Caki2 (cell line): ENCODE measurements around the gene TRIO. TPM values are rescaled to one million over a fixed set of nuclear protein-coding genes. Genes with fewer than 3 reads are reported as not detected.

Experiments used
- DNase-seq: peaks from one replicate; pipeline ENCODE4 v3.0.0-alpha.2; 2015; ENCODE audit warnings: low read depth
- in situ Hi-C: cut with HindIII; loops from 2 replicates; pipeline ENCODE4 v1.10.0; 2016; ENCODE audit warnings: low sequenced_read_pairs, low pct_unique_long_range_greater_than_20kb, mixed read lengths
- total RNA-seq: library from RNA; depleted of rRNA; stranded (reverse); fragments of >200 nt; shearing (Covaris generic); gene quantifications from 2 replicates; pipeline ENCODE4 v1.2.3, GENCODE V29; 2014; ENCODE audit warnings: low replicate concordance

The TRIO gene
- total RNA-seq, 1 experiment from 2014 or later, result 52.3 TPM

DNA sequence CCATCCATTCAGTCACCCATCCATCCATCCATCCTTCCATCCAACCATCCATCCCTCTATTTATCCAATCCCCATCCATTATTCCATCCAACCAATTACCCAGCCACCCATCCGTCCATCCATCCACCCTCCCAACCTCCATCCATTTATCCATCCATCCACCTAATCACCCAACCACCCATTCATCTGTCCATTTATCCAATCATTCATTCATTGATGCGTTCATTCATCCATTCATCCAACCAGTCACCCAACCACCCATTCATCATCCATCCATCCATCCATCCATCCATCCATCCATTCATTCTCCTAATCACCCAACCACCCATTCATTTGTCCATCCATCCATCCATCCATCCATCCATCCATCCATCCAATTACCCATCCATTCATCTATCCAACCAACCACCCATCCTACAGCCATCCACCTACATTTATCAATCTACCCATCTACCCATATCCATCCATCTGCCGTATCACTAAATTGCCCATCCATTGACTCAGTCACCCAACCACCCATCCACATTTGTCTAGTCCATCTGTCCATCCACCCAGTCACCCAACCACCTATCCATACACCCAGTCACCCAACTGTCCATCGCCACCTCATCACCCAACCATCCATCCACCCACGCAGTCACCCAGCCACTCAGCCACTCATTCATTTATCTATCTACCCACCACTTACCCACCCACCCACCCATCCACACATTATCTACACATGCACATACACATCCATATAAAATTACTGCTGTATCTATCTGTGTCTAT, 165.4 kb downstream of the TRIO start:
- in situ Hi-C loops, result no loop called here
- DNase-seq, result no peak

DNA sequence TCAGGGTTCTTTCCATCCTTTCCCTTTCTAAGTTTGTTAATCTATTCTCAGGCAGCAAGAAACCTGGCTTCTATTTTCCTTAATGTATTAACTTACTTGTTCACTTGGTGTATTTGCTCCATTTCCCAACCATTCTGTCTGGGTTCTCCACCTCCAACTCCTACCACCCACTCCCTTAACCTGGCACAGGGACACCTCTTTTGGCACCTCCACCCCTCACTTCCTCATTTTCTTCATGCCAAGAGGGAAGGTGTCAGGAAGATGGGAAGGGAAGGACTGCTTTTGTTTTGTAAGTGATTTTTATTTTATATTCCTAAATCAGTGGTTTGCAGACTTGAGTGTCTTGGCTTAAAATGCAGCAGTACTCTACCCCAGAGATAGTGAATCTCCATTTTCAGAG, 166.1 kb downstream of the TRIO start:
- in situ Hi-C loops, result no loop called here
- DNase-seq, result no peak

DNA sequence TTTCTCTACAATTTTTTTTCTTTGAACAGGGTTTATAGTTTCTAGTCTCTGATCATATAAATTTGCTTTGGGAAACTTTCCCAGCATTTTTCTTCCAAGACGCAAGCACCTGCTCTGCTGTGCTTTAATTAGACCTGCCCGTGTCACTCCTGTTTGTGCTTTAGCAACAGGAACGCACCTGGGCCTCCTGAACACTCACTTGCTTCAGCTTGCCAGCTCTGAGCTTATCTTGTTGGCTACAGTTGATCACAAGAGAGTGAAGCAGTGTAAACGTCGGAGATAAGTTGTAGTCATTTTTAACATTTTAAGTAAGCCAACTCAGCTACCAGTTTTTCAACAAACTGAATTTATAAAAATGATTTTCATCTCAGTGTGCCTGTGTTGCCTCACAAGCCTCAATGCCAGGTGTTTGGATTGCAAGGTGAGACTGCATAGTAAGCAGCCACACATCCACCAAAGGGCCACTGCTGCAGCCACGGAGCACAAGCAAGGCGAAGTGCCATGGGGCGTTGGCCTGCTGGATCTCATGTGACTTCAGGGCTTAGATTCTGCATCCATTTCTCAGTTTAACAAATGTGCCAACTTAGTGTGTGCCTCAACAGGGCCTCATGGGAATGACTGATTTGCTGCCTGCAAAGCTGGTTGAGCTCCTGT, 166.9 kb downstream of the TRIO start:
- no peak for DNase-seq
- in situ Hi-C loops, result no loop called here

DNA sequence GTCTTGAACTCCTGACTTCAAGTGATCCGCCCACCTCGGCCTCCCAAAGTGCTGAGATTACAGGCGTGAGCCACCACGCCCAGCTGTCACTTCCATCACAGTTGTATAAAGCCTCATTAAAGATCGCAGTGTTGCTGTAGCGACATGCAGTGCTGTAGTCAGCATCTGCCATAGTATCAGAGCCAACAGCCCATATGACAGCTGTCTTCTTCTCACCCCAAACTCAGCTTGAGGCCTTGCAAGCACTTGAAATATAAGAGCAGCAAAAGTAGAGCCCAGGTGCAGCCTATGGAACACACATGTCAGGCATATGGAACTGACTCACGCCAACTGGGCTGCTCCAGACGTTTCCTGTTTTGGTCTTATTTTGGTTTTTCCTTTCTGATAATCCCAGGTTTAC, 167.8 kb downstream of the TRIO start:
- in situ Hi-C loops, result no loop called here
- DNase-seq, result no peak

DNA sequence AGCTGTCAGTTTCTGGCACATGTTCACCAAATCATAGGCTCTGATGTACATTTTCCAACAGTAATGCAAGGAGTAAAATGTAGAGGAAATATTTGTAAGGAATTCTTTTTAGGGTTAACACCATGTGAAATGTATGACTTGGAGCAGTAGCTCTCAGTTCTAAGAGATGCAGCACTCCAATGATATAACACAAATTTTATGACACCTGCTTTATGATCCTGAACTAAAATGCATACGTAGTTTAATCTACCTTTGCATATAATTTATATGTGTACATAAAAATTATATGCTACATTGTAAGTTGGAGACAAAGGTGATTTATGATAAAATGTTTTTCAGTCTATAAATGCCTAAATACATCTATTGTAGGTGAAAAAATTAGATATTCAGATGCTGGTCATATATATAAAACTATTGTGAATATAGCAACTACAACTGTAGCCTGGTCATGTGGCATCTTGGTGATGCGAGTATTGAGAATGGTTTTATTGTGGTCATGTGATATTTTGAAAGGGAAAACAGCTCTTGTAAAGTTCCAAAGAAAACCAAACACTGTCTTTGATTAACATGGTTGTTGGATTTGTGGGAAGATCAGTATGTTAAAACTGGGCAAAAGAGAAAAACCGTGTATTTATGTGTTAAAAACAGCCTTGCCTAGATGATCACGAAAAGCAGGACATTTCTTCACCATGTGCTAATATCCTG, 171.0 kb downstream of the TRIO start:
- in situ Hi-C loops, result no loop called here

DNA sequence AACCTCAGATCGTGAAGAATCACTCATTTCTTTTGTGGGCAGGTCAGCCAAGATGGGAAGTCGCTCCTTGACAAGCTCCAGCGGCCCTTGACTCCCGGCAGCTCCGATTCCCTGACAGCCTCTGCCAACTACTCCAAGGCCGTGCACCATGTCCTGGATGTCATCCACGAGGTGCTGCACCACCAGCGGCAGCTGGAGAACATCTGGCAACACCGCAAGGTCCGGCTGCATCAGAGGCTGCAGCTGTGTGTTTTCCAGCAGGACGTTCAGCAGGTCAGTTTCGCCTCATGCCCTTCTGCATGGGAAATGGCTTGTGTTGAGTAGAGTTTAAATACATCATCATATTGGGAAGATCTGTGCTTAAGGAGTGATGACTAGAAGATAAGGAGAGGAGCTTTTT, 173.3 kb downstream of the TRIO start:
- in situ Hi-C loops, result no loop called here
- no peak for DNase-seq

More for the DNA sequence above, 171.0 kb downstream of the TRIO start:
- no peak for DNase-seq

DNA sequence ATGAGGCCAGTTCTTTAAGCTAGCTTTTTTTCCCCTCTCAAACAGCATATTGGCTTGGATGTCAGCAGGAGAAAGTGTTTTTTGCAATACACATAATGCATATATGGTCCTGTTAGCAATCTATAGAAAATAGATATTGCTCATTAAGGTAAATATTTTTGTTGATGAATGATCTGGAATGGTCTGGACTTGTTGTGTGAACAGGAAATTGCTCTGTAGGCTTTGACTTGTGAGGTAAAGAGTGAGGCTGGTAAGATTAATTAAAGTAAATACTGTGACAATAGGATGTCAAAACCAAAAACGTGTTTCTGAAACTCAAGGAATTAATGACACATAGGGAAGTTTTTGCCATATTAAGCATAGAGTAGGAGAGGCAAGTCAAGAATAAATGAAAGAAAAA, 176.0 kb downstream of the TRIO start:
- in situ Hi-C loops, result no loop called here
- DNase-seq, result no peak

DNA sequence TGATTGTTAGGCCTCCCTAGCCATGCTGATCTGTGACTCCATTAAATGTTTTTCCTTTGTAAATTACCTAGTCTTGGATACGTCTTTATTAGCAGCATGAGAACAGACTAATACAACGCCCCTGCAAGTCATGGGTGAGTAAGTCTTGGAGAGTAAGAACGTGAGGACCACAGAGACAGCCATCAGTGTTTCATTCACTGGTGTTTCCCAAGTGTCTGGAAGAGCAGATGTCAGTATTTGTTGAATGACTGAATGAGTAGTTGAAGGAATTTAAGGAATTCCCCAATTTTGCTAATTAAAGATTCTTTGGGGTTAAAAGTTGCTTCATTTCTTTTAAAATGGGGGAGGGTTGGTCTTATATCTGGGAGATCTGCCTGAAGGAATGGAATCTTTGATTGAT, 178.8 kb downstream of the TRIO start:
- in situ Hi-C loops, result no loop called here
- no peak for DNase-seq

DNA sequence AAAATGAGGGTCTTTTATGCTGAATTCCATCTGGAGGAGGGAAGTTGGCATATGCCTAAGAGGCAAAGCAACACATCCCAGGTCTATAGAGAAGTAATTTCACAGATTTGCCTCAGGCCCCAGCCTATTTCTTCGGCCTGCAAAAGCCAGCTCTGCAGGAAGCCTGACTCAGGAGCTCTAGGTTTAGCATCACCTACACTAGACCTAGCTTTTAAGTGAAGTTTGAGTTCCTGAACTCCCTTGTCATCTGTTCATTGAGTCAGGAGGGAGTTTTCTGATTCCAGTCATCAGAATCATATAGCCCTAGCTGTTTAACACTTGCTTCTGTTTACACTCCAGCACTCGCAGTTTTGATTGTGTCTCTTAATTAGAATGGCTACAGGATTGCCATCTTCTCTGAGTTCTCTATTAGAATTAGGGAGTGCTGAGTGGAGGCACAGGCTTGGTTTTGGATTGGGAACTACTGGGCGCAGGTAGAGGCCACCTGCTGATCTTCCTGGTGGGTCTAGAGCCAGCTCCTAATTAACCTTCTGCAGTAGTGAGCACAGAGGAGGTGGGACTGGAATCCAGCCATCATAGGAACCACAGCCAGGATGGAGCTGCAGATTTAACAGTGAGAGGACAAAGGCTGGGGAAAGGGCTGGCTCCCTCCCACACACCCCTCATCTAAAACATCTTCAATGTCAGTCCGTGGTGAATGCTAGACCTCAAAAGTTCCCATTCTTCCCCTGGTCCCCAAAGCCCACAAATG, 179.5 kb downstream of the TRIO start:
- in situ Hi-C loops, result no loop called here

DNA sequence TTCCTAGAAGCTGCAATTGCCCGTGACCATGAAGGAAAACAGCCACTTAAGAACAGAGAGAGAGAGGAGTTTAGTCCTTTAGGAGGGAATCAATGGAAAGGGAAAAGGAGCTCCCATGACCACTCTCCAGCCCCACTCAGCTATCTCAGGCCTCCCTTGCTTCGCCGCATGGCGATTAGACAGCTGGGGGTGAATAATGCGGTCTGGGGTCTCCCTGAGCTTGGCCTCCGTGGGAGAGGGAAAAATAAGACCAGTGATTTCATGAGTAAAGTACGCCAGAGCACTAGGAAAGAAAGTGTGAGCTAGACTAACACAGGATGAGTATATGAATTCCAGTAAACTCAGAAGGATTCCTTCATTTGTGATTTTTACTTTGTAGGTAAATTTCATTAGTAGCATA, 180.3 kb downstream of the TRIO start:
- no peak for DNase-seq

More for the DNA sequence above, 179.5 kb downstream of the TRIO start:
- DNase-seq, result no peak

DNA sequence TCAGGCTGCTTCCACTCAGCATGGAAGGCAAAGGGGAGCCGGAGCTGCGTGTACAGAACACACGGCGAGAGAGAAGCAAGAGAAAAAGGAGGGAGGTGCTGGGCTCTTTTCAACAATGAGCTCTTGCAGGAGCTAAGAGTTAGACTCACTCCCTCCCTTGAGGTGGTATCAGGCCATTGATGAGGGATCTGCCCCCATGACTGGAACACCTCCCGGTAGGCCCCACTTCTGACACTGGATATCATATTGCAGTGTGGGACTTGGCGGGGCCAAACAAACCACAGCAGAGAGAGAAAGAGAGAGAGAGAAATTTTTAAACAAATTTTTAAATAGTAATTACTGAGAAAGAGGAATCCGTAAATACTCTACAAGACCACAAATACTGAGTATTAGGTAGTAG, 182.2 kb downstream of the TRIO start:
- DNase-seq, result no peak

More for the DNA sequence above, 180.3 kb downstream of the TRIO start:
- in situ Hi-C loops, result no loop called here

DNA sequence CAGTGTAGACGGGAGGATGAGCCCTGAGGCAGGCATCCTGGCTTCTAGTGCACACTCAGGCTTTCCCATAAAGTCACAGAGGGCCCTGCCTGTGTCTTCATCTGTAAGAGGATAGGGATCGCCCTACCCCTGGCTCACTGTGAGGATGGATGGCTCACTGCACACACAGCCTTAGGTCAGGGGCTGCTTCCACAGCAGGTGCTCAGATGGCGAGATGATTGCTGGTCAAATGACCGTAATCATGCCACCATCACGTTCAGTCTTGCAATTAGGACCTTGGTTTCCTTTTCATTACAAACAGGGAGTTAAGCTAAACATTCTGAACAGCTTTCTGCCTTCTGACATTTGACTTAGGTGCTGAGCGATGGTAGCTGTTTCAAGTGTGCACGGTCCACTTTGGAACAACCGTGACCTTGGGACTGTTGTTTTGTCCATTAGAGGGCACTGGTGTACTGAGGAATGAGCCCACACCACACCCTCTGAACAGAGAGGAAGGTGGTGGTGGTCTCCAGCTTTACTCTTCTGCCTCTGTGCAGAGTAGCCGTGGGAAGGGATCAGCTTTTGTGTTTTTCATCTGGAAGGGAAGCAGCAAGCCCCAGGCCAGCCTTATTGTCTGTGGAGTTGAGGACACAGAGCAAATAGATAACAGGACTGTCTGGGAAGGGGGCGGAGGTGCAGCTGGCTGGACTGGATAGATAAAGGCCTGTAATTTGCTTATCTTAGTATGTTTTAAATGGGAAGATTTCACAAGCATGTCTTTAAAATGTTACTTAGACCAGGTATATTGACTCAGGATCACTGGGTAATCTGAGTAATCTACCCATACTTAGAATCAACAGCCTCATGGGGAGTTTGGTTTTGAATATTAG, 183.1 kb downstream of the TRIO start:
- in situ Hi-C loops, result no loop called here
- no peak for DNase-seq

More for the DNA sequence above, 182.2 kb downstream of the TRIO start:
- in situ Hi-C loops, result no loop called here

DNA sequence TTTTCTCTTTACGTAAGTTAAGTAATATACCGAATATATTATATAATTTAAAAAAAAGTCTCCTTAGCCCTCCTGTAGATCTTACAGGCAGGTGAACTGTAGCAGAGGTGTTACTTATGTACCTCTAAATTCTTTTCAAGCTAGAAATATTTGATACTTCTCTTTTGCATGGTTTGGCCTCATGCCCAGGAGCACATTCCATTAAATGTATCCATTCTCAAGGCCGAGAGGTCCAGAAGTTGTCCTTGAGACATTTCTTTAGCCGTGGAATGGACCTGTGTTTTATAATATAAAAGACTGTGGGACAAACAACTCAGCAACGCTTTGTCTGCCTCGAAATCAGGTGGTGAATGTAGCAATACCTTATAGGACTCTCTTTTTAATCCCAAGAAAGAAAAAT, 184.5 kb downstream of the TRIO start:
- no peak for DNase-seq
- in situ Hi-C loops, result no loop called here

DNA sequence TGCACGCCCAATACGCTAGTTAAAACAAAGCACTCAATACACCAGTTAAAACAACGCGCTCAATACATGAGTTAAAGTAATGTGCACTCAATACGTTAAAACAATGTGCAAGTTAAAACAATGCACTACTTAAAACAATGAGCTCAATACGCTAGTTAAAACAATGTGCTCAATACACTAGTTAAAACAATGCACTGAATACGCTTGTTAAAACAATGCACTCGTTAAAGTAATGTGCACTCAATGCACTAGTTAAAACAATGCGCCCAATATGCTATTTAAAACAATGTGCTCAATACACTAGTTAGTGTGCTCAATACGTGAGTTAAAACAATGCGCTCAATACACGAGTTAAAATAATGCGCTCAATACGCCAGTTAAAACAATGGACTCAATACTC, 185.0 kb downstream of the TRIO start:
- in situ Hi-C loops, result no loop called here

DNA sequence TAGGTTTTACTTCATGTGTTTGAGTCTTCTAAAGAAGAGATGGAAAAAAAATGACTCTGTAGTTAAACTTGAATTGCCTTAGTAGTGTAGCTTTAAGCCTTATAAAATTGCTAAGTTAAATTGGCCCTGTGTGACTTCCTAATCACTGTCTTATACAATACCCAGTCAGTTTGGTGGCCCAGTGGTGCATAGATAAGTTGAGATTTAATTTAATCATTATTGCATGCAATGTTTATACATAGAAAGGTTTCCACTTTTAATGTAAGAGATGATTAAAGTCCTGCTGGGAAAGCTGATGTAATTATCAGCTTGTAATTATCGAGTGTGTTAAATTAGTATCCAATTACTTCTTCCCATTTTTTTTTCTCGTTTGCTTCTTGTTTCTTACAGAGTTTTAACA, 187.1 kb downstream of the TRIO start:
- DNase-seq, result no peak
- in situ Hi-C loops, result no loop called here

More for the DNA sequence above, 185.0 kb downstream of the TRIO start:
- DNase-seq, result no peak

DNA sequence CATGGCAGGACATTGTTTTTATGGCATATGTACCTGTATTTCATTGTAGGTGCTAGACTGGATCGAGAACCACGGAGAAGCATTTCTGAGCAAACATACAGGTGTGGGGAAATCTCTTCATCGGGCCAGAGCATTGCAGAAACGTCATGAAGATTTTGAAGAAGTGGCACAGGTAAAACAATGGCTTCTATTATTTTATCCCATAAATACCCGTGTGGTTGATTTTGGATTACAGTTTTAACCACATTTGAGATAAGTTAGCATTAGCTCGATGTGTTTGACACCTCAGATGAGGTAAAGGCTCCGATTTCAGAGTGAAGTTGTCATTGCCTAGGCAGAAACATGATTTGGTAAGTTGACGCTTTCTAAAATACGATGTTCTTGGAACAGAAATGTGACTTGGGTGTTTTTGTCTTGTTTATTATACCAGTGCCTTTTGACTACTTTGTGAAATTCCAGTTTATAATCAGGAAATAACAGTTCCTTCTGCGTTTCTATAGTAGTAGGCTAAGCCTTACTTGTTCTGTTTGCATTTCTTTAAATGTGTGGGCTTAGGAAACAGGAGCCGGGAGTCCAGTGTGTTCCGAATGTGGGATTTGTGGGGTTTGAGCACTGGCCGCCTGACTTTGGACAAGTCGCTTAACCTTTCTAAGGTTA, 187.7 kb downstream of the TRIO start:
- in situ Hi-C loops, result no loop called here
- no peak for DNase-seq

DNA sequence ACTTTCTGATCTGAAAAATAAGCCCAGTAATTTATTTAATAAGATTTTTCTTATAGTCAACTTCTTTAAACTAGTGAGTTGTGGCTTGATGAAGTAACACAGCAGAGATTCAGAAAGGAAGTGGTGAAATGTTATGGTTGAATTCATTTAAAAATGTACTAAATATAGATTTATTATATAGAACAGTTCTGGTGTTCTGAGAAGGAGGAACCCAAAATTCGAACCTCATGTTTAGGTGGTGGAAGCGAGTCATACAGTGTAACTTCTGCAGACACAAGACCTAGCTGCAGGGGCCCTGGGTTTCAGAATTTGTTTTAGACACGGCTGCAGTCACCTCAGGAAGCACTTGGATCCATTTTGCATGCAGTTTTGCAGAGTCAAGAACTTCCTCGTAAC, 188.2 kb downstream of the TRIO start:
- DNase-seq, result no peak
- in situ Hi-C loops, result no loop called here
